KOPT-K1 (cell line): ENCODE results near the gene PLVAP.

Experiments used
- H3K27ac ChIP-seq: fragments of 200-600 bp; sonication (generic); 2 replicates; pipeline ENCODE4 v1.5.1; 2016; ENCODE audit warnings: antibody characterized with exemption, mild to moderate bottlenecking, low read depth, low read length; ENCODE audit not compliant: poor library complexity, severe bottlenecking
- H3K36me3 ChIP-seq: fragments of 200-600 bp; sonication (generic); 2 replicates; pipeline ENCODE4 v1.5.1; 2017; ENCODE audit warnings: antibody characterized with exemption, mild to moderate bottlenecking, low read length, moderate library complexity; ENCODE audit not compliant: insufficient read depth
- H3K9me3 ChIP-seq: fragments of 200-600 bp; sonication (generic); 2 replicates; pipeline ENCODE4 v1.5.1; 2017; ENCODE audit warnings: antibody characterized with exemption, low read length, mild to moderate bottlenecking; ENCODE audit not compliant: insufficient read depth, poor library complexity, severe bottlenecking

PLVAP gene

GRCh38 chr19:17376935-17377600, at the start of gene PLVAP:
PLVAP (minus strand) TSS chr19:17377342; CDS start chr19:17377288, 54 bp downstream.
- Histone ChIP-seq H3K9me3 (no peaks in the 10 kb centered on the region), H3K27ac (no peak within 1 kb of the TSS), H3K36me3 (no peaks in the 10 kb centered on the region)

- no peaks in the 10 kb centered on the region for H3K9me3 ChIP-seq
- H3K36me3 ChIP-seq: no peaks in the 10 kb centered on the region; the same call in 1 of the 2 replicates
- H3K27ac ChIP-seq: no peak overlapping the region
Measured at GRCh38 chr19:17424743-17425365, 47.7 kb upstream of the PLVAP start.

GRCh38 chr19:17423429-17424208, 46.5 kb upstream of the PLVAP start:
- no peak overlapping the region for H3K27ac ChIP-seq
- H3K36me3 ChIP-seq: no peaks in the 10 kb centered on the region; the same call in 1 of the 2 replicates
- H3K9me3 ChIP-seq: no peaks in the 10 kb centered on the region

- H3K27ac ChIP-seq: no peak overlapping the region
- H3K9me3 ChIP-seq: no peaks in the 10 kb centered on the region
- no peaks in the 10 kb centered on the region; the same call in 1 of the 2 replicates for H3K36me3 ChIP-seq
Measured at GRCh38 chr19:17421942-17422341, 44.8 kb upstream of the PLVAP start.

- no peaks in the 10 kb centered on the region; the same call in 1 of the 2 replicates for H3K36me3 ChIP-seq
- H3K9me3 ChIP-seq: no peaks in the 10 kb centered on the region
- peak overlapping the region; percentile 81 for H3K27ac ChIP-seq
Measured at GRCh38 chr19:17420475-17420924, 43.4 kb upstream of the PLVAP start.

- Histone ChIP-seq H3K27ac (peak within 1 kb of the TSS; percentile 81), H3K9me3 (no peaks in the 10 kb centered on the region)
Measured at GRCh38 chr19:17419621-17420474, 42.7 kb upstream of the PLVAP start, which contains the start of gene MVB12A. MVB12A (plus strand) TSS chr19:17420047; CDS start chr19:17420136, 89 bp downstream.

GRCh38 chr19:17419154-17419620, 42.0 kb upstream of the PLVAP start:
- Histone ChIP-seq H3K27ac (peak overlapping the region; percentile 81), H3K9me3 (no peaks in the 10 kb centered on the region), H3K36me3 (peaks cover 7% of the 10 kb centered on the region; the same call in 1 of the 2 replicates)

More at GRCh38 chr19:17419621-17420474, 42.7 kb upstream of the PLVAP start, which contains the start of gene MVB12A:
- H3K36me3 ChIP-seq: no peaks in the 10 kb centered on the region; the same call in 1 of the 2 replicates

GRCh38 chr19:17418710-17419109, 41.6 kb upstream of the PLVAP start:
- peaks cover 11% of the 10 kb centered on the region; the same call in 1 of the 2 replicates for H3K36me3 ChIP-seq
- no peaks in the 10 kb centered on the region for H3K9me3 ChIP-seq
- peak overlapping the region; percentile 81 for H3K27ac ChIP-seq

- peaks cover 26% of the 10 kb centered on the region; the same call in 1 of the 2 replicates for H3K36me3 ChIP-seq
- H3K9me3 ChIP-seq: no peaks in the 10 kb centered on the region
- no peak overlapping the region for H3K27ac ChIP-seq
Measured at GRCh38 chr19:17415121-17415520, 38.0 kb upstream of the PLVAP start.

GRCh38 chr19:17414097-17414496, 37.0 kb upstream of the PLVAP start:
- H3K9me3 ChIP-seq: no peaks in the 10 kb centered on the region
- no peak overlapping the region for H3K27ac ChIP-seq
- H3K36me3 ChIP-seq: peaks cover 26% of the 10 kb centered on the region; the same call in 1 of the 2 replicates

- H3K36me3 ChIP-seq: peaks cover 26% of the 10 kb centered on the region; the same call in 1 of the 2 replicates
- H3K27ac ChIP-seq: no peak overlapping the region
- no peaks in the 10 kb centered on the region for H3K9me3 ChIP-seq
Measured at GRCh38 chr19:17411801-17412200, 34.7 kb upstream of the PLVAP start.

- Histone ChIP-seq H3K27ac (no peak overlapping the region), H3K36me3 (peaks cover 26% of the 10 kb centered on the region; the same call in 1 of the 2 replicates), H3K9me3 (no peaks in the 10 kb centered on the region)
Measured at GRCh38 chr19:17409990-17410389, 32.8 kb upstream of the PLVAP start.

- Histone ChIP-seq H3K9me3 (no peaks in the 10 kb centered on the region), H3K36me3 (peaks cover 16% of the 10 kb centered on the region), H3K27ac (peak overlapping the region; percentile 85)
Measured at GRCh38 chr19:17406887-17407196, 29.7 kb upstream of the PLVAP start.
